ENCODE measurements around the gene OSBPL5.

The OSBPL5 gene

DNA sequence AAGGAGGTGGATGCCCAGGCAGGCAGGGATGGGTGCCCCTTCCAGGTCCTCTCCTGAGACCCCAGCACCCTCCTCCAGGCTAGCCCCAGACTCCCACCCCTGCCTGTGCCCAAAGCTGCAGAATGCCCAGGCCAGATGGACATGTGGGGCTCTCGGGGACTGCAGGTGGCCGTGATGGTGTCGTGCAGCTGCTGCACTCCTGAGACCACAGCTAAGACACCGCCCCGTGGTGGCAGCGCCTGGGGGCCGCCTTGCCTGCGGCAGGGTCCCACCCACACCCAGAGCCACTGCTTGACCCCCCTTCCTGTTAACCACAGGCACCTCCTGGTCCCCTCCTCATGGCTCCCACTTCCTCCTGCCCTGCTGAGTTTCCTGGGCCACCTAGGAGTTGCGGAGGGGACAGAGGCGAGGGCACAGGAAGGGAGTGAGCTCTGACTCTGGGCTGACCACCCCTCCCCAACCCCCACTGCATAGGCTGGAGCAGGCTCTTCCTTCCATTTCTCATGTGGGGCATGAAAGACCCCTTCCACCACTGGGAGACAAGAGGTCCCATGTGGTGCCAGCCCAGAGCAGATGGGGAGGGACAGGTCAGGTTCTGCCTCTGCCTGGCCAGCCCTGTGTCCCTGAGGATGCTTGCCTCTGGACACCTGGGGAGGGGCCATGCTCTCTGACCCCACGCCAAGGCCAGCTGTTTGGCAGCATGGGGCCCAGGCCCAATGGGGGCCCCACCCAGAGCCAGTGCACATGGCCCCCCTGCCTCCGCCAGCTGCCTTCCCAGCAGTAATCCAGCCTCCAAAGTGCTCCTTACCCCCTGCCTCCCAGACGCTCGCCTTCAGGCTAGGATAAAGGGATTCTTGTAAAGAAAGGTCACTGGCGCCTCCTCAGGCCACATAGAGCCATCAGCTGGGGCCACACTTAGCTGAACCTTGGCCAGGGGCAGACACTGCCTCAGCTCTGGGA, 29.3 kb downstream of the OSBPL5 start:
- DNase-seq (ENCODE audit: low read depth in 1 of 2, low spot score in 1 of 2): no peak

- DNase-seq (ENCODE audit: low read depth in 1 of 2, low spot score in 1 of 2): no peak
These were observed 30.2 kb downstream of the OSBPL5 start for GRCh38 chr11:3134651-3135480.

DNA sequence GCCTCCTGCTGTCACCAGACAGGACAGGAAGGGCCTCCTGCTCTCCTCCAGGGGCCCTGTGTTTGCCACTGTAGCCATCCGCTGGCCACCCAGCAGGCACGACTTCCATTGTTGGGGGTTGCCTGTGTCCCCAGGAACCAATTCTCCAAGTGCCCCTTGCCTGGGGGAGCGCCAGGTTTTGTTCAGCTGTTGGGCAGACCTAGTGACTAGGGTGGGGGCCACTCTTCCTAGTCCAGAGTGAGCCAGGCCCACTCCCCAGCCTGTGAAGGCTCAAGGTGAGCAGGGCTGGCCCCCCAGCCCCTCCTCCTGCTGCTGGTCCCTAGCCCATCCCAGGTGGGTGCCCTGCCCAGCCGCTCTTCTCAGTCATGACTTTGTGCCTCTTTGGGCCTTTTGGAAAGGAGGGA, 30.9 kb downstream of the OSBPL5 start:
- no peak for DNase-seq (ENCODE audit: low read depth in 1 of 2, low spot score in 1 of 2)

DNA sequence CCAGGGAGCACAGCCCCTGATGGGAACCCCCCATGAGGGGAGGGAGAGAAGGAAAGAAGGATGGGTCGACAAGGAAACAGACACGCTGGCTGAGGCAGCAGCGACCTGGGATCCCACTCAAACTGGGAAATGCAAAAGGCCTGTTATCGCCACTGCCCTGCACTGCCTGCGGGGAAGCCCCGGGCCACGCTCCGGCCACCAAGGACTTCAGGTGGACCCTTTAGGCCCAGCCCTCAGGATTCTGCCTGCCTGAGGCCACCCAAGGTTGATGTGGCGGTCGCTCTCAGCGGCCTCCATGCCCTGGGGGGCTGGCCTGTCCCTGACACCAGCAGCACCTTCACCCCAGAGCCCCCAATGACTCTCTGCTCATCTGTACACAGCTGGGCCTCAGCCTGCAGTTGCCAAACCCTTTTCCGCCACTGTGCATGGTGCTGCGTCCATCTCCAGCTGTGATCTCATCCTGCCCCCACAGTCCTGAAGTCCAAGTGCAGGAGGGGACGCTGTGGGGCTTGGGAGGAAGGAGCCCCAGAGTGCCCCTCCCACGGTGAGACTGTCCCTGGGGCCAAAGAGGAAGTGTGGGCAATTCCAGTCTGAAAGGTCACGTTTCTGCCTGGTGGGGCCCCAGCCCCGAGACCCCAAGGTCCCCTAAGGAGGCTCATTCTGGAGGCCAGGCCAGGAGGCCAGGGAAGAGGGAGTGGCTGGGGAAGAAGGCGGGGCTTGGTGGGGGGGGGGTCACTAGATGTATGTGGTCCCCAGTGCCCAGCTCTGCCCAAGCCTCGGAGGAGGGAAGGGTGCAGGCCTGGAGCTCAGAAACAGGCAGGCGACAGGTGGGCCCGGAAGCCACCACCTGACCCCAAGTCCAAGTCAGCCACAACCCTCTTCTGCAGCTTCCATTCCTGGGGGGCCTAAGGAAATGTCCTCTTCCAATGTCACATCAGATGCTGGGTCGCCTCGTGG, 31.6 kb downstream of the OSBPL5 start:
- DNase-seq (ENCODE audit: low read depth in 1 of 2, low spot score in 1 of 2): no peak

GRCh38 chr11:3132831-3133260, 32.3 kb downstream of the OSBPL5 start:
- DNase-seq (ENCODE audit: low read depth in 1 of 2, low spot score in 1 of 2): no peak

DNA sequence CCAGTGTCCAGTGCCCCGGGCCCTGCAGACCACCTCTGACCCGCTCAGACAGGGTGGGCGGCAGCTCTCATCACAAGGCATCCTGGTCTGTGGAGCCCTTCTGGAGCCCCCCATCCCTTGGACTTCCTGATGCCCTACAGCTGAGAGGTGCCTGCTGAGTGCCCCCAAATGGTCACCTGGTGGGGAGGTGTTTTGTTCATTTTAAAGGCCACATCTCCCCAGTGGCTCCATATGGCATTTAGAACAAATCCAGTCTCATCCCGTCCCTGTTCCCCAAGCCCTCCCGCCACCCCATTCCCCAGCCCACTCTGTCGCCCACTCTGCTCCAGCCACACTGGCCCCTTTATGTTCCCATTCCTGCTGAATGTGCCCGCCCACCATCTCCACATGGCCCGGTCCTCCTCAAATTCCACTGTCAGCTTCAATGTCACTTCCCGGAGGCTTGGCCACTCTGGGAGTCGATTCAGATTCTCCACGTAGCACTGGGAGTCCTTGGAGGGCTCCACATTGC, 32.8 kb downstream of the OSBPL5 start:
- DNase-seq (ENCODE audit: low read depth in 1 of 2, low spot score in 1 of 2): no peak

GRCh38 chr11:3131330-3131941, 33.7 kb downstream of the OSBPL5 start:
- no peak for DNase-seq (ENCODE audit: low read depth in 1 of 2, low spot score in 1 of 2)

DNA sequence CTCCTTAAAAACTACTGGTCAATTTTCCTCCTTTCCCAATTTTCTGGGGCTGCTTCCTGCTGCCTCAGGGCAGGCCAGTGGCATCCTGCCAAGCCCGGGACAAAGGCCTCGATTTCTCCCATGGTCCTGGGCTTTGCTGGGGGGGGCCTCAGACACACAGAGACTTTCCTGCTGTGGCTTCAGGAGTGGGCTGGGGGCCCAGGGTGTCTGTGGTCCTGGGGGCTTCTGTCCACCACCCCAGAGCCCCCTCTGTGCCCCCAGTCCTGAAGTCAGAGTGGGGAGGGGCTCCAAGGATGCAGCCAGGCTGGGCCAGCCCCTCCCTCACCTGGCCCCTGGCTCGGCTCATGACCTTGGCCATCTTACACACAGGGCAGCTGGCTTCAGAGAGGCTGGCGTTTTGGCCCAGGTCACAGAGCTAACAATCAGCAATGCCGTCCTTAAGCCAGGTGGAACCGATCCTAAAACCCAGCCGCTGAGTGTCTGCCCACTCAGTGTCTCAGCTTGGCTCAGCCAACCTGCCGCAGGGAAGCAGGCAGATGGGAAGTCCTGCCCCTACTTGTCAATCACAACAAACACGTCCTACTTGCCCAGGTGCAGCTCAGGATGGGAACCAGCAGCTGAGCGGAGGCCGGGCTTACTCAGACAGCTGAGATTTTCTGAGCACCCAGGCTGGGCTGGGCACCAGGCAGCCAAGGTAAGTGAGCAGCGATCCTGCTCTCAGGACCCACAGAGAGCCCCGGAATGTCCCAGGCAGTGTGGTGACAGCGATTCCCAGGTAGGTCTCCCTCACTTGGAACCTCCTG, 34.6 kb downstream of the OSBPL5 start:
- DNase-seq (ENCODE audit: low read depth in 1 of 2, low spot score in 1 of 2): no peak

- no peak for DNase-seq (ENCODE audit: low read depth in 1 of 2, low spot score in 1 of 2)
These were observed 35.4 kb downstream of the OSBPL5 start for GRCh38 chr11:3129591-3130268.

DNA sequence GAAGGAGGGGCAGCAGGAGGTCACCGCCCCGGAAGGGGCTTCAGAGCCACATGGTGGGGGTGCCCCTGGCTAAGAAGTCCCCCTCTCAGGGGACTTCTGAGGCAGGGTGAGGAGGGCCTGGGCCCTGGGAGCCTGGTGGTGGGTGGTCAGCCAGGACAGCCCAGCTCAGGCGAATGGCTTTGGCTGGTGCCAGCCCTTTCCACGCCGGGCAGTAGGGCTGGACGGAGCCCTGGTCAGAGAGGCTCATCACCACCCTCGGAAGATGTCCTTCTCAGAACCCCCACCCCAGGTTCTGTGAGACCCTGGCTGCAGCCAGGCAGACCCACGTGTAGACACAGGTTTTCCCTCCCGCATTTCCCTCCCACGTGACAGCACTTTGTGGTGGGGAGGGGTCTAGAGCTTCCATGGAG, 35.9 kb downstream of the OSBPL5 start:
- DNase-seq (ENCODE audit: low read depth in 1 of 2, low spot score in 1 of 2): no peak

DNA sequence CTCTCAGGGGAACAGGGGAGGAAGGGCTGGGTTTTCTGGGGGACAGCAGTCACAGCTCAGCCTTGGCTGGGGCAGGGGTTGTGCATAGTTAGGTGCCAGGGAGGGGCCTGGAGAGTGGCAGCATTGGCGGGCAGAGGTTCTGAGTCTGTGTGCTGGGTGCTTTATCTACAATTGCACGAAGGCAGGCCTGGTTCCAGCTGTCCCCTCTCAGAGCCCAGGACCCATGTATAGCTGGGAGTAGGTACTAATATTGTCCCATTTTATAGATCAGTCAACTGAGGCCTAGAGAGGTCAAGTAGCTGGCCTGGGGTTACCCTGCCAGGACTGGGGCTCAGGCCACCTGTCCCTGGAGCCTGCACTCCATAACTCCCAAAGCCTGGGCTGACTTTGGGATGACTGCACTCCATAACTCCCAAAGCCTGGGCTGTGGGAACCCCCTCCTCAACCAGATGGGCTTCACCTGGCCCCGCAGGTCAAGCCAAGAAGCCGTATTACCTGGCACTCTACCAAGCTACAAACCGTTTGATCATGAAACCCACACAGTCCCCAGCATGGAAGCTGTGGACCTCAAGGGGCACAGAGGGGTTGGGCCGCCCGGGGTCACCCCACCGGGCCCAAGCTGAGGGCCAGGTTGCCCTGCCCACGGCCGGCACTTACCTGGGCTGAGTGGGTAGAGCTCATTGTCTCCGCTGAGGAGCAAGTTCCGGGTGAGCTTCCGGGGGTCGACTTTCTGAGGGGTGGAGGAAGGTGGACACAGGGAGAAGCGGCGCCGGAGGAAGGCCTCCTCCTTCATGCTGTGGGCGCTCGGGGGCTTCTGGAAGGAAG, 36.5 kb downstream of the OSBPL5 start:
- no peak for DNase-seq (ENCODE audit: low read depth in 1 of 2, low spot score in 1 of 2)

GRCh38 chr11:3127706-3128355, 37.3 kb downstream of the OSBPL5 start:
- DNase-seq (ENCODE audit: low read depth in 1 of 2, low spot score in 1 of 2): no peak

DNA sequence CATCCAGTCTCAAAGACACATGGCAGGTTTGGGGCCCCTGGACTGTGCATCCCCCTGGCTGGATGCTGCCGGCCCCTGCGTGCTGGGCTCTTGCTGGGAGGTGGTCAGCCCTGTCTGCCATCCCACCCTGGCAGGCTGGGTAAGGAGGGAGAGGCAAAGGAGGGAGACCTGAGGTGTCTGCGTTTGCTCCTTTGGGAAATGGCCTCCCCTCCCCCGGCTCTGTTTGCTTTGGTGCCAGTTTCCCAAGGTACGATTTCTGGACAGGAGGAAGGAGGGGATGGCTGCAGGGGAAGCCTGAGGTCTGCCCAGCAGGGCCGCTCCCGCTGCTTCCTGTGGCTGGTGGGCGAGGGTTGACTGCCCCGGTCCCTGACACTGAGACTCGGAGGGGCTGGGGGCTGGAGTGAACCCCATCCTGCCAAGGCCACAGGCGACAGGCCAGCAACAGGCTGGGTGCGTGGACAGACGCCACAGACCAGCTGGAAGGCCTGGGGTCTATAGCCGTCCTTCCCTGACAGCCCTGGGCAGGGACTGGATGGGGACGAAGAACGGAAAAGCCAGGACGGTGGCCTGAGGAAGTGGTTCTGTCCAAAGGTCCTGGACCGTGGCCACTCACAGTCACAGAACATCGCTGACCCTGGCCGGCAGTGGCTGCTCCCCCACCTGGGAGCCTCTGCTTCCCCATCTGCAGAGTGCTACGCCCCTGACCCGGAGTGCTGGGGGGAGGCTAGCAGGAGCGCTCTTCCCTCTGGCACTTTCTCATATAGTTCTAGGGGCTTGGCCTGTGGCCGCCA, 38.0 kb downstream of the OSBPL5 start:
- no peak for DNase-seq (ENCODE audit: low read depth in 1 of 2, low spot score in 1 of 2)

GRCh38 chr11:3126207-3126865, 38.8 kb downstream of the OSBPL5 start:
- DNase-seq (ENCODE audit: low read depth in 1 of 2, low spot score in 1 of 2): no peak

DNA sequence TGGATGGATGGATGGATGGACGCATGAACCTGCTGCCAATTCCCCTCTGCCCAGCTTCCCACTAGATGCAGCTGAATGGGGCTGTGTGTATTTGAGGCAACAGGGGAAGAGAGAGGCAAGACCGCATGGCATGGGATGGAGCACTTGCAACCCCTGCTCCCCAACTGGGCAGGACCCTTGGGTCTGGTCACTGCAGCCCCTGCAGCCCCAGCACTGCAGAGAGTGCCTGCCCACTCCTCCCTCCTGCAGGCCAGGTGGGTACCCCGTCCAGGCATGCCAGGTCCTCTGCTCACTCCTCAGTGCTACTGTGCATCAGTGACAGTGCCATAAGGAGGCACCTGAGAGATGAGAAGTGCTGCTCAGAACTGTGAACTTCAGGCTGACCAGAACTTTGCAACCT, 40.3 kb downstream of the OSBPL5 start:
- no peak for DNase-seq (ENCODE audit: low read depth in 1 of 2, low spot score in 1 of 2)

Data from activated CD4-positive, alpha-beta T cell treated with anti-CD3 and anti-CD28 coated beads, Interleukin-2, amount 50 U/mL, for 24 hours (primary cell).